Neural cell (in vitro differentiated cells): ENCODE results near the gene XCR1. TPM values are rescaled to one million over a fixed set of nuclear protein-coding genes. Genes with fewer than 3 reads are reported as not detected.

Experiments
- H2AFZ ChIP-seq: fragments of 200-600, 300-800 bp; sonication (generic), shearing (Covaris generic); 2 replicates; pipeline ENCODE4 v1.6.0; 2014; ENCODE audit warnings: low read depth, mild to moderate bottlenecking, antibody characterized with exemption, low read length, moderate library complexity
- H3F3A ChIP-seq: fragments of 200-600 bp; shearing (Covaris generic); 2 replicates; pipeline ENCODE4 v1.6.1; 2016; ENCODE audit warnings: mild to moderate bottlenecking, moderate library complexity, mixed read lengths, antibody characterized with exemption, low read length; ENCODE audit not compliant: insufficient read depth, poor library complexity, severe bottlenecking
- H3K27ac ChIP-seq: fragments of 200-600, 300-800 bp; sonication (generic), shearing (Covaris generic); 2 replicates; pipeline ENCODE4 v1.5.1; 2014; ENCODE audit warnings: mild to moderate bottlenecking, low read length, moderate library complexity
- H3K27me3 ChIP-seq: fragments of 300-800, 200-600 bp; sonication (generic), shearing (Covaris generic); 2 replicates; pipeline ENCODE4 v1.6.0; 2014; ENCODE audit warnings: mild to moderate bottlenecking, low read depth, low read length, moderate library complexity; ENCODE audit not compliant: insufficient read depth
- H3K36me3 ChIP-seq: fragments of 300-800, 200-600 bp; sonication (generic), shearing (Covaris generic); 2 replicates; pipeline ENCODE4 v1.5.1; 2014; ENCODE audit warnings: mild to moderate bottlenecking, antibody characterized with exemption, low read length, moderate library complexity; ENCODE audit not compliant: insufficient read depth
- H3K4me2 ChIP-seq: fragments of 300-800, 200-600 bp; sonication (generic), shearing (Covaris generic); 2 replicates; pipeline ENCODE4 v1.6.0; 2014; ENCODE audit warnings: mild to moderate bottlenecking, low read length
- H3K4me3 ChIP-seq: fragments of 300-800, 200-600 bp; sonication (generic), shearing (Covaris generic); 2 replicates; pipeline ENCODE4 v1.5.1; 2014; ENCODE audit warnings: mild to moderate bottlenecking, low read length, moderate library complexity
- H3K79me2 ChIP-seq: fragments of 200-600 bp; shearing (Covaris generic); replicated peaks from 2 replicates; pipeline ENCODE4 v1.6.0; 2014; ENCODE audit warnings: mild to moderate bottlenecking, low read length, moderate library complexity; ENCODE audit not compliant: insufficient read depth
- H3K9ac ChIP-seq: fragments of 300-800, 200-600 bp; sonication (generic), shearing (Covaris generic); 2 replicates; pipeline ENCODE4 v1.6.1; 2016; ENCODE audit warnings: mild to moderate bottlenecking, low read length, mixed read lengths
- H3K9me2 ChIP-seq: fragments of 200-600 bp; shearing (Covaris generic); 2 replicates; pipeline ENCODE4 v1.6.1; 2016; ENCODE audit warnings: mild to moderate bottlenecking, low read length, mixed read lengths; ENCODE audit not compliant: insufficient read depth
- H3K9me3 ChIP-seq: fragments of 200-600, 300-800 bp; sonication (generic), shearing (Covaris generic); 2 replicates; pipeline ENCODE4 v1.6.1; 2016; ENCODE audit warnings: mild to moderate bottlenecking, mixed run types, low read length, moderate library complexity, mixed read lengths
- H4K20me1 ChIP-seq: fragments of 200-600 bp; shearing (Covaris generic); 2 replicates; pipeline ENCODE4 v1.6.1; 2016; ENCODE audit warnings: mild to moderate bottlenecking, mixed run types; ENCODE audit not compliant: insufficient read depth
- EP300 ChIP-seq: fragments of 450-650 bp; conservative IDR thresholded peaks from 2 replicates; pipeline ENCODE4 v1.6.1; 2014; ENCODE audit warnings: antibody characterized with exemption, mild to moderate bottlenecking, moderate library complexity; ENCODE audit not compliant: poor library complexity, severe bottlenecking
- EZH2 ChIP-seq: fragments of 200-600, 300-800 bp; shearing (Covaris generic), sonication (generic); IDR thresholded peaks from 2 replicates; pipeline ENCODE4 v1.6.1; 2014; ENCODE audit warnings: antibody characterized with exemption, low read length, borderline replicate concordance, mild to moderate bottlenecking; ENCODE audit not compliant: insufficient read depth, poor library complexity, severe bottlenecking
- MXI1 ChIP-seq: fragments of 450-650 bp; conservative IDR thresholded peaks from 2 replicates; pipeline ENCODE4 v1.6.1; 2014; ENCODE audit warnings: antibody characterized with exemption, mild to moderate bottlenecking; ENCODE audit not compliant: poor library complexity, severe bottlenecking
- POLR2AphosphoS5 ChIP-seq: IDR thresholded peaks from 2 replicates; pipeline ENCODE4 v1.6.1; 2012
- RAD21 ChIP-seq: fragments of 450-650 bp; conservative IDR thresholded peaks from 2 replicates; pipeline ENCODE4 v1.6.1; 2014; ENCODE audit warnings: antibody characterized with exemption, mild to moderate bottlenecking, moderate library complexity
- SMC3 ChIP-seq: fragments of 450-650 bp; conservative IDR thresholded peaks from 2 replicates; pipeline ENCODE4 v1.6.1; 2014; ENCODE audit warnings: antibody characterized with exemption, mild to moderate bottlenecking, moderate library complexity; ENCODE audit not compliant: poor library complexity
- TAF1 ChIP-seq: IDR thresholded peaks from 2 replicates; pipeline ENCODE4 v1.6.1; 2012; ENCODE audit warnings: low read depth
- polyA plus RNA-seq: library from polyadenylated mRNA; depleted of rRNA; stranded (reverse); fragments of >200 nt; gene quantifications from 2 replicates; pipeline ENCODE4 v1.2.3, GENCODE V29; 2014
- TF ChIP-seq, protein P1 (sequence below): IDR thresholded peaks from 2 replicates; pipeline ENCODE4 v1.6.1; 2012; ENCODE audit warnings: borderline replicate concordance
- TF ChIP-seq, protein P2 (sequence below): fragments of 450-650 bp; IDR thresholded peaks from 2 replicates; pipeline ENCODE4 v1.5.1; 2014; ENCODE audit warnings: antibody characterized with exemption, mild to moderate bottlenecking, moderate library complexity; ENCODE audit not compliant: poor library complexity, severe bottlenecking

XCR1 gene
- polyA plus RNA-seq, 1 donor from 2014 or later = not detected

- Histone ChIP-seq H3K9me2 (no peaks in the 10 kb centered on the region), H3K4me2 (no peak overlapping the region), H3K79me2 (no peaks in the 10 kb centered on the region), H3K36me3 (no peaks in the 10 kb centered on the region), H3K27ac (no peak overlapping the region), H3K4me3 (no peak overlapping the region), H3F3A (no peaks in the 10 kb centered on the region), H4K20me1 (no peaks in the 10 kb centered on the region), H3K27me3 (no peaks in the 10 kb centered on the region), H2AFZ (no peak overlapping the region), H3K9me3 (no peaks in the 10 kb centered on the region), H3K9ac (no peak overlapping the region)
- TF ChIP-seq, protein P1, sequence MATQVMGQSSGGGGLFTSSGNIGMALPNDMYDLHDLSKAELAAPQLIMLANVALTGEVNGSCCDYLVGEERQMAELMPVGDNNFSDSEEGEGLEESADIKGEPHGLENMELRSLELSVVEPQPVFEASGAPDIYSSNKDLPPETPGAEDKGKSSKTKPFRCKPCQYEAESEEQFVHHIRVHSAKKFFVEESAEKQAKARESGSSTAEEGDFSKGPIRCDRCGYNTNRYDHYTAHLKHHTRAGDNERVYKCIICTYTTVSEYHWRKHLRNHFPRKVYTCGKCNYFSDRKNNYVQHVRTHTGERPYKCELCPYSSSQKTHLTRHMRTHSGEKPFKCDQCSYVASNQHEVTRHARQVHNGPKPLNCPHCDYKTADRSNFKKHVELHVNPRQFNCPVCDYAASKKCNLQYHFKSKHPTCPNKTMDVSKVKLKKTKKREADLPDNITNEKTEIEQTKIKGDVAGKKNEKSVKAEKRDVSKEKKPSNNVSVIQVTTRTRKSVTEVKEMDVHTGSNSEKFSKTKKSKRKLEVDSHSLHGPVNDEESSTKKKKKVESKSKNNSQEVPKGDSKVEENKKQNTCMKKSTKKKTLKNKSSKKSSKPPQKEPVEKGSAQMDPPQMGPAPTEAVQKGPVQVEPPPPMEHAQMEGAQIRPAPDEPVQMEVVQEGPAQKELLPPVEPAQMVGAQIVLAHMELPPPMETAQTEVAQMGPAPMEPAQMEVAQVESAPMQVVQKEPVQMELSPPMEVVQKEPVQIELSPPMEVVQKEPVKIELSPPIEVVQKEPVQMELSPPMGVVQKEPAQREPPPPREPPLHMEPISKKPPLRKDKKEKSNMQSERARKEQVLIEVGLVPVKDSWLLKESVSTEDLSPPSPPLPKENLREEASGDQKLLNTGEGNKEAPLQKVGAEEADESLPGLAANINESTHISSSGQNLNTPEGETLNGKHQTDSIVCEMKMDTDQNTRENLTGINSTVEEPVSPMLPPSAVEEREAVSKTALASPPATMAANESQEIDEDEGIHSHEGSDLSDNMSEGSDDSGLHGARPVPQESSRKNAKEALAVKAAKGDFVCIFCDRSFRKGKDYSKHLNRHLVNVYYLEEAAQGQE = no peak
- TF ChIP-seq EZH2 (no peak), SMC3 (no peak)
Observed at GRCh38 chr3:46019707-46020106, 7.6 kb downstream of the XCR1 start.

GRCh38 chr3:46017720-46018119 lies 9.6 kb downstream of the XCR1 start:
- Histone ChIP-seq H3K79me2 (no peaks in the 10 kb centered on the region), H3K4me3 (no peak overlapping the region), H2AFZ (no peak overlapping the region), H3K27ac (no peak overlapping the region), H3K4me2 (no peak overlapping the region), H4K20me1 (no peaks in the 10 kb centered on the region), H3K36me3 (no peaks in the 10 kb centered on the region), H3K9me2 (no peaks in the 10 kb centered on the region), H3K27me3 (no peaks in the 10 kb centered on the region), H3K9ac (no peak overlapping the region), H3K9me3 (no peaks in the 10 kb centered on the region), H3F3A (no peaks in the 10 kb centered on the region)
- TF ChIP-seq, protein P2, sequence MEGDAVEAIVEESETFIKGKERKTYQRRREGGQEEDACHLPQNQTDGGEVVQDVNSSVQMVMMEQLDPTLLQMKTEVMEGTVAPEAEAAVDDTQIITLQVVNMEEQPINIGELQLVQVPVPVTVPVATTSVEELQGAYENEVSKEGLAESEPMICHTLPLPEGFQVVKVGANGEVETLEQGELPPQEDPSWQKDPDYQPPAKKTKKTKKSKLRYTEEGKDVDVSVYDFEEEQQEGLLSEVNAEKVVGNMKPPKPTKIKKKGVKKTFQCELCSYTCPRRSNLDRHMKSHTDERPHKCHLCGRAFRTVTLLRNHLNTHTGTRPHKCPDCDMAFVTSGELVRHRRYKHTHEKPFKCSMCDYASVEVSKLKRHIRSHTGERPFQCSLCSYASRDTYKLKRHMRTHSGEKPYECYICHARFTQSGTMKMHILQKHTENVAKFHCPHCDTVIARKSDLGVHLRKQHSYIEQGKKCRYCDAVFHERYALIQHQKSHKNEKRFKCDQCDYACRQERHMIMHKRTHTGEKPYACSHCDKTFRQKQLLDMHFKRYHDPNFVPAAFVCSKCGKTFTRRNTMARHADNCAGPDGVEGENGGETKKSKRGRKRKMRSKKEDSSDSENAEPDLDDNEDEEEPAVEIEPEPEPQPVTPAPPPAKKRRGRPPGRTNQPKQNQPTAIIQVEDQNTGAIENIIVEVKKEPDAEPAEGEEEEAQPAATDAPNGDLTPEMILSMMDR = no peak
- TF ChIP-seq POLR2AphosphoS5 (no peak), MXI1 (no peak), RAD21 (no peak), TAF1 (no peak), SMC3 (no peak), EP300 (no peak), EZH2 (no peak)
- TF ChIP-seq, protein P1 = no peak
